Measurements from ENCODE around the gene AMER3.

The AMER3 gene

DNA sequence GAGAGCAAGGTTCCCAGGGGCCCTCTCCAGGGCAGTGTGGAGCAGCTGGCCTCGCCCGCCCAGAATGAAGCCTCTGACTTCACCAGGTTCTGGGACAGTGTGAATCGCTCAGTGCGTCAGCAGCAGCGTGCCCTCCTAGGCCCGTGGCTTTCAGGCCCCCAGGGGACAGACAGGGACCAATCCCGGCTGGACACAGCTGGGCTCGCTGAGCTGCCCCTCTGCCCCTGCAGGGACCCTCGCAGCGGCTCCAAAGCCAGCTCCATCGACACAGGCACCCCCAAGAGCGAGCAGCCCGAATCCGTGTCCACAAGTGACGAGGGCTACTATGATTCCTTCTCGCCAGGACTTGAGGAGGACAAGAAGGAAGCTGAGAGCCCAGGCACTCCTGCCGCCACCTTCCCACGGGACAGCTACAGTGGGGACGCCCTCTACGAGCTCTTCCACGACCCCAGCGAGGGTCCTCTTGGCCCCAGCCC lies 7.6 kb downstream of the AMER3 start:
- no peak for TF ChIP-seq CTCF (IDR thresholded peaks at IDR 0.05)
- no peak for DNase-seq (ENCODE audit: low spot score)
- no peak overlapping the region for H3K27ac ChIP-seq
- H3K4me3 ChIP-seq = no peak overlapping the region

DNA sequence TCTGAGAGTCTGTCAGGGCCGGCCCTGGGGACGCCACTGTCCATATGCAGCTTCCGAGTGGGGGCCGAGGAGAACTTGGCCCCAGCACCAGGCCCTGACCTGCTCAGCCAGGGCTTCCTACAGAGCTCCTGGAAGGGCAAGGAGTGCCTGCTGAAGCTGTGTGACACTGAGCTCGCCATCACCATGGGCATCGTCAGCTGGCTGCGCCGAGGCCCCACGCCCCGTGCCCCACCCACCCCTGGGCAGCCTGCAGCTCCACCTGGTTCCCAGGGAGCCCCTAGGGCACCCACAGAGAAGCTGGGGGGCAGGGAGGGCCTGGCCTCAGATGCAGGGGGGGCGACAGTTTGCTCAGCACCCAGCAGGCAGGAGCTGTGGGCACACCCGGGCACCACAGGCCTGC lies 8.1 kb downstream of the AMER3 start:
- H3K4me3 ChIP-seq = no peak overlapping the region
- no peak for TF ChIP-seq CTCF (IDR thresholded peaks at IDR 0.05)
- H3K27ac ChIP-seq = no peak overlapping the region
- no peak for DNase-seq (ENCODE audit: low spot score)

- no peak for TF ChIP-seq CTCF (IDR thresholded peaks at IDR 0.05)
- no peak overlapping the region for H3K4me3 ChIP-seq
- DNase-seq (ENCODE audit: low spot score) = no peak
- H3K27ac ChIP-seq = no peak overlapping the region
Observed at GRCh38 chr2:130764035-130764820, 8.9 kb downstream of the AMER3 start.

DNA sequence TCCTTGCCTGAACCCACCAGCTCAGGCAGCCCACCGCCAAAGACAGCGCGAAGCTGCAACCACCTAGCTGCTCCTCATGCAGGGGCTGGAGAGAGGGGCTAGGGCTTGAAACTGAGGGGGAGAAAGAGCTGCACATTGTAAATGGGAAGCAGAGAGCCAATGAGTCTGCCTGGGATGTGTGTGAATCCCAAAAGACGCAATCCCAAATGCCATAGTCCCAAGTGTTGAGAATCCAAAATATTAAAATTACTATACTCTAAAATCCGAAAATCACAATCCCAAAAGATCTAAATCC lies 9.4 kb downstream of the AMER3 start:
- no peak for TF ChIP-seq CTCF (IDR thresholded peaks at IDR 0.05)
- no peak overlapping the region for H3K27ac ChIP-seq
- H3K4me3 ChIP-seq = no peak overlapping the region
- DNase-seq (ENCODE audit: low spot score) = no peak

- Histone ChIP-seq H3K4me3 (no peak overlapping the region), H3K27ac (no peak overlapping the region)
- no peak for DNase-seq (ENCODE audit: low spot score)
- no peak for TF ChIP-seq CTCF (IDR thresholded peaks at IDR 0.05)
Observed at GRCh38 chr2:130765464-130765863, 10.1 kb downstream of the AMER3 start.

GRCh38 chr2:130766037-130766436 lies 10.7 kb downstream of the AMER3 start:
- no peak overlapping the region for H3K4me3 ChIP-seq
- no peak for DNase-seq (ENCODE audit: low spot score)
- TF ChIP-seq CTCF (IDR thresholded peaks at IDR 0.05) = no peak
- no peak overlapping the region for H3K27ac ChIP-seq

DNA sequence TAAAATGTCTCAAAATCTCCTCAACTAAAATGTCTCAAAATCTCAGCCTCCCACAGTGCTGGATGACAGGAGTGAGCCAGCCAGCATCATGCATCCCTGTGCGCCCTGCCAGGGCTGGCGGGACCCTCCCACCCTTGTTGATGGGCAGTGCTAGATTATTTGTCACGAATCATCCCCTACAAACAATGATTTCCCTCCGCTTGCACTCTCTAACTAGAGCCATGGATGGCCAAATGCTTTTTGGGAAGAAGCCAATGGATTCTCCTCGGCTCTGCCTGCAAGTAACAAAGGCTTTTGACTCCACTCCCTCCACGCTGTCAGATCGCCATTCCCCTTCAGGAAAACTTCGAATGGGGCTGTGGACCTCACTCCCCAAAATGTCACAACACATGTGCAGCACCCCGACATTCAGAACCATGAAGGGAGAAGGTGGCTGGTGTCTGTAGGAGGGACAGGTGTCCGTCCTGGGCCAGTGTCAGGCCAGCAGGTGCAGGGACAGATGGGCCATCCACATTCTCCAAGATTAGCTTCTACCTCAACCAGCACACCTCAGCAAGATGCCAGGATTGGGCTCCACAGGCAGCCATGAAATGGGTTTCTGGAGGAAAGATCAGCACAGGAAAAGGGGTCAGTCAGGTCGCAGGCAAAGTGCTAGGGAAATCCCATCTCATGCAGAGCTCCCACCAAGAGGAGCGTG lies 11.5 kb downstream of the AMER3 start:
- no peak for TF ChIP-seq CTCF (IDR thresholded peaks at IDR 0.05)
- no peak for DNase-seq (ENCODE audit: low spot score)
- Histone ChIP-seq H3K4me3 (no peak overlapping the region), H3K27ac (no peak overlapping the region)
